ENCODE results near the gene CSNK1D.
"Not testable (repeated sequence)": the region's sequence is repeated elsewhere in the genome, so short reads cannot be mapped to it uniquely, and the experiment has no call there.

Gene CSNK1D

DNA sequence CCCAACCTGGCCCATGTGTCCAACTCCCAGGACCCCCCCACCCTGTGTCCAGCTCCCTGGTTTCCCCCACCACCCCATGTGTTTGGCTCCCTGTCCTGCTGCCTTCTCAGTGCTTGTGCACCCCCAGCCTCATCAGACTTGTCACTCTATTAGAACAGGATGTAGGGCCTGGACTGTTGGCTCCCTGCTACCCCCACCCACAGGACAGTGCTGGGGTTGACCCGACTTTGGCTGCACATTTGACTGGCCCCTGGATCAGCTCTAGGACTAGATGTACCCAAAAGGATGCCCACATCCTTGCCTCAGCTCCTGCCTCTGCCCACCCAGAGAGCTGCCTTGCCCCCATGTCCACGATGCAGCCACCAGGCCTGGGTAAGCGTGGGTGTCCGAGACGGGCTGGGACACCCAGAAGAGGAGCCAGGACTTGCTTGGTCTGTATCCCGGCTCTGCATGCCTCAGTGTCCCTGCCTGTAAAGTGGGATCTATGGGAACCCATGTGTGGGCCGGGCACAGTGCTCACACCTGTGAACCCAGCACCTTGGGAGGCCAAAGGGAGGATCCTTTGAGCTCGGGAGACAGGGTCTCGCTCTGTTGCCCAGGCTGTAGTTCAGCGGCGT is 59.4 kb downstream of the CSNK1D start:
- DNase-seq, result no peak
- in situ Hi-C loops (cut with HindIII; ENCODE audit: low pct_ligation_motif_present, low pct_unique_long_range_greater_than_20kb, low sequenced_read_pairs), result no loop called here

DNA sequence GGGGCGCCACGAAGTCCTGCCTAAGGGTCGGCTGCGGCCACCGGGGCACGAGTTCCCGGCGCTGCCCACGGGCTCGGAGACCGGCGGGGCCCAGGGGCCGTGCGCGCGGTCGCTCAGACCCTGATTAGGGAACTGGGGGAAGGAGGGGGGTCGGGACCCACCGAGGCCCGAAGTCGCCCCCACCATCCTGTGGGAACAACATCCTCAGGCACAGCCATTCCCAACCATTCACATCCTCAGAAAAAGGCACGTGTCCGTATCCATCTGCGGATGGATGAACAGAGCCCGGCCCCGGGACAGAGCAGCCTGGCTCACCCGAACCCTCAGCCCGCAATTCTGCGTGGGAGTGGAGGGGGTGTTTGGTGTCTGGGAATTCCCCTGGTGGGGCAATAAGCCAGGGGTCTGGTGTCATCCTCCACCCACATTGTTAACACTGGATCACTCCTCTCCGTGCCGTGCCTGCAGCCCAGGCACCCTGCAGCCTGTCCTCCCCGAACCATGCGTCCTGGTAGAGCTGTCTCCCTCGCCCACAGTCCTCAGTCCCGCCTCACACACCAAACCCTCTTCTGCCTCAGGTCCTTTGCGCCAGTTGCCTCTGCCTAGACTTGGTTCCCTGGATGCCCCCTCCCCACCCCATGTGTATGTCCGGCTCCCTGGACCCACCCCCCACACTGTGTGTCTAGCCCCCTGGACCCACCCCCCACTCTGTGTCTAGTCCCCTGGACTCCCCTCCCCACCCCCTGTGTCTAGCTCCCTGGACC is 60.1 kb downstream of the CSNK1D start:
- in situ Hi-C loops (cut with HindIII; ENCODE audit: low pct_ligation_motif_present, low pct_unique_long_range_greater_than_20kb, low sequenced_read_pairs), result no loop called here

DNA sequence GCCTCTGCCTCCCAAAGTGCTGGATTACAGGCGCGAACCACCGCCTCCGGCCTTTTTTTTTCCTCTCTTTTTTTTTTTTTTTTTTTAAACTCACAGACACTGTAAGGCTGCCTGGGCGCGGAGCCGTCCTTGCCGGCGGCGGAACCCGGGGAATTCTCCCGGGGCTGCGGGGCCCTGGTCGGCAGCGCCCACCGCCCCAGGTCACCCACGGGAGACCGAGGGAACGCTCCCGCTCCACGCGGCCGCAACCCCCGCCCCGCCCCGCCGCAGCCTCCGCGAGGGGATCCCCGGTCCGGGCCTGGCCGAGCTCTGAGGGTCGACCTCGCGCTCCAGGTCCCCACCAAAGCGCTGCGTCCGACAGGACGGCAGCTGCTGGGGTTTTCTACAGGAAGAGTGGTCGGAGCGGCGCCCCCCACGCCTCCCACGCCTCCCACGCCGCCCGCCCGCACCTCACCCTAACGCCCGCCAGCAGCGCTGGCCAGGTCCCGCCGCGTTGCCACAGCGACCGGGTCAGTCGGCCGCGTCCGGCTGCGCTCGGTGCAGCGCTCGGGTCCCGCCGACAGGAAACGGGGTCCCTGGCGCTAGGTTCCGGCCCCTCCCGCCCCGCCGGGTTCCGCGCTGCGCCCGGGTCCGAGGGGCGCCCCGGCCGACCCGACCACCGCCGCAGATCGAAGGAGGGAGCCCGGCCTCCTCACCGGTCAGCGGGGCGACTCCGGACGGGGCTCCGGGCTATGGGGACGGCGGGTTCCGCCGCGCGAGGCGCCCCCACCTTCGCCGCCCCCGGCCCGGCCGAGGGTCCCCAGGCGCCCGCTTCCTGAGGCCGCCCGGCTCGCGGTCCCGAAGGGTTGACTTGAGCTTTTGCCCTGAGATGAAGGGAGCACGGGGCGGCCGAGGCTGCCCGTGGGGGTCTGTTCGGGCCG is 60.9 kb downstream of the CSNK1D start, which contains the start of gene CCDC57:
TSS of gene CCDC57 (minus strand) at position 512 of the 920 bp plus-strand sequence. CDS start 10,898 bp downstream, outside the sequence.
- in situ Hi-C loops (cut with HindIII; ENCODE audit: low pct_ligation_motif_present, low pct_unique_long_range_greater_than_20kb, low sequenced_read_pairs), result no loop called here
- DNase-seq, result peak; percentile 89

More for the DNA sequence above, 60.1 kb downstream of the CSNK1D start:
- DNase-seq, result peak; percentile 75

DNA sequence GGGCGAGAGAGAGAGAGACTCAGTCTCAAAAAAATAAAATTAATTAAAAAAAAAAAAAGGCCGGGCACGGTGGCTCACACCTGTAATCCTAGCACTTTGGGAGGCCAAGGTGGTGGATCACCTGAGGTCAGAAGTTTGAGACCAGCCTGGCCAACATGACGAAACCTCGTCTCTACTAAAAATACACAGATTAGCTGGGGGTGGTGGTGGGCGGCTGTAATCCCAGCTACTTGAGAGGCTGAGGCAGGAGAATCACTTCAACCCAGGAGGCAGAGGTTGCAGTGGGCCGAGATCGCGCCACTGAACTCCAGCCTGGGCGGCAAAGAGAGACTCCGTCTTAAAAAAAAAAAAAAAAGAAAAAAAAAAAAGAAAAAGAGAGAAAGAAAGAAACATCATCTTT is 62.8 kb downstream of the CSNK1D start:
- DNase-seq; in situ Hi-C loops (cut with HindIII; ENCODE audit: low pct_ligation_motif_present, low pct_unique_long_range_greater_than_20kb, low sequenced_read_pairs): not testable (repeated sequence)

DNA sequence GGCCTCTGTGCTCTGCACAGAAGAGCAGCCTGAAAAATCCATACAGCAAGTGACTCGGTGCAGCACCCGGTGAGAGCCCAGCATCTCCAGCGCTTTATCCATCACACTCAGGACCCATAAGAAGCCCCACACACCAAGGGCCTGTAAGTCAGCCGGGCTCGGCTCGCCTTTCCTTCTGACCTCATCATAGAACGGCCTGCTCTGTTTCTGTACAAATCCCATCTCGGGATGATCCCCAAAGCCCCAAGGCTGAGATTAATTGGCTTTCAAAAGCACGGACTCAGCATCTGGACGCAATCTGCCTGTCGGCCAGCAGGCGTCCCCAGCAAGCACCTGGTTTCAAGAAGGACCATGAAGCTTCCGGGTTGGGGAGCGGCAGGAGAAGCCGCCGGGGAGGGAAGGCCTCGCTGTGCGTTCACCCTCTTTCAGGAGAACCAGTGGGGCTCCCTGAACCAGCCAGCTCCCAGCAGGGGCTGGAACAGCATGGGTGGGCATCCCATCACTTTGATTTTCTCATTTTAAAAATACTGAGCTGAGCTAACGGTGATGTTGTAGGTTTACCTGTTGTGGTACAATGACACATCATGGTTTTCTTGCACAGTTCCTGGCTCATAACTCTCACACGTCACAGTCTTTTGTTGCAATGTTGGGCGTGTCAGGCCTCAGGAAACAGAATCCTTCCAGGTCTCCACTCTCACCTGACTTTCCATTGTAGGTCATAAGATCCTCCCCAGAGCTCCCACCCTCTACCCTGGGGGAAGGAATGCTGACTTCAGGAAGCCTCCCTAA is 67.6 kb downstream of the CSNK1D start:
- DNase-seq, result peak; percentile 88
- in situ Hi-C loops (cut with HindIII; ENCODE audit: low pct_ligation_motif_present, low pct_unique_long_range_greater_than_20kb, low sequenced_read_pairs), result no loop called here

DNA sequence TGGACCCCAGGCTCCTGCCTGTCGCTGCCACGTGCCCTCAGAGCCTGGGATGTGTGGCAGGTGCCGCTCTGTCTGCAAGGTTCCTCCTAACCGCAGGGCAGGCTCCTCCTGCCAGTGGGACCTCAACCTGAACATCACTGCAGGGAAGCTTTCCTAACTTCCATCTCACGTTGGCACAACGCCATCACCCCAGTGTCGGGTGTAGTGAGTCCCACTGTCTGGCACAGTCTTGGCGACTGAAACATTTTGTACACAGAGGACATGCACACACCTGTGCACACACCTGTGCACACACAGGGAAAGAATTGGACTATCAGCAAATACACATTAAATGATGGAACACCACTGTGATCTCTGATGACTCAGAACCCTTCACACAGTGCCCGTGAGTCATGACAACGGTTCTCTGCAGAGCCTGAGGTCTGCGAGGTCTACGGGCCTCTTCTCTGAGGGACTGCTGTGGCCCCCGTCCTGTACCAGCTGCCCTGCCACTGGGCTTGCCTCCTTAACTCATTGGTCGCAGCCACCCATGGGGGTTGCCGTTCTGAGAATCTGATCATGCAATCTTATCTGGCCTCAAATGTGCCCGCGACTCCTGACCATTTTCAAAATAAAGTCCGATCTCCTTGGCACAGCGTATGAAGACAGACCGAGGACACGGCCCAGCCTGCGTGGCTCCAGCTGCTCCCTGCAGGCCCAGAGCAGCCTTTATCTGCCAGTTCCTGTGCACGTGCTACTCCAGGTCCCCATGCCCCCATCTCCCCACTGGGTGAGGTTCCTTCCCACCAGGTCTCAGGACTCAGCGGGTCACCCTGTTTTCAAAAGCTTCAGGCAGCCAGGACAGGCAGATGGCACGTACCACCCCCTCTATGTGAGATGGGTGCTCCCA is 68.4 kb downstream of the CSNK1D start:
- in situ Hi-C loops (cut with HindIII; ENCODE audit: low pct_ligation_motif_present, low pct_unique_long_range_greater_than_20kb, low sequenced_read_pairs), result no loop called here
- peak; percentile 88 for DNase-seq

DNA sequence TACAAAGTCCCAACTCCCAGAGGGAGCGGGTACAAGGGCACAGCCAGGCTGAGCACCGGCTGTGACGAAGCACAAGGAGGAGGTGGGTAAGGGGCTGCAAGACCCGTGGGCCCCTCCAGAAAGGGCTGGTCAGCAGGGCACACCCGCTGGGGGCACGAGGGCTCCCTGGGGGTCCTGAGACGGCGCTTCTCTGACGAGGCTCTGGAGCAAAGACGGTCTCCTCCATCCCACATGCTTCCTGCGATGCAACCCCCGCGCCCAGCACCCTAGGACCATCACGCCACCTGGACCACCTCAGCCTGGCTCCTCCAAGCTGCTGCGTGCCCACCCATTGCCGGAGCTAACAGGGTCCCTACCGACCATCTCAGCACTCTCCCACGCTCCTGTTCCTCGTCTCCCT is 69.6 kb downstream of the CSNK1D start:
- no peak for DNase-seq
- in situ Hi-C loops (cut with HindIII; ENCODE audit: low pct_ligation_motif_present, low pct_unique_long_range_greater_than_20kb, low sequenced_read_pairs), result no loop called here

DNA sequence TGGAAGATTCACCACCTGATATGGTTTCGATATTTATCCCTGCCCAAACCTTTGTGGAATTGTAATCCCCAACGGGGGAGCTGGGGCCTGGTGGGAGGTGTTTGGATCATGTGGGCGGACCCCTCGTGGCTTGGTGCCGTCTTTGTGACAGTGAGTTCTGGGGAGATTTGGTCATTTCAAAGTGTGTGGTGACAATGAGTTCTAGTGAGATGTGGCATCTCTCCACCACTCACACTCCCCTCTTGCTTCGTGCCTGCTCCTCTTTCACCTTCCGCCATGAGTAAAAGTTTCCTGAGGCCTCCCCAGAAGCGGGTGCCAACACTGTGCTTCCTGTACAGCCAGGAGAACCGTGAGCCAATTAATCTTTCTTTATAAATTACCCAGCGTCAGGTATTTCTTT is 70.5 kb downstream of the CSNK1D start:
- in situ Hi-C loops (cut with HindIII; ENCODE audit: low pct_ligation_motif_present, low pct_unique_long_range_greater_than_20kb, low sequenced_read_pairs), result no loop called here

DNA sequence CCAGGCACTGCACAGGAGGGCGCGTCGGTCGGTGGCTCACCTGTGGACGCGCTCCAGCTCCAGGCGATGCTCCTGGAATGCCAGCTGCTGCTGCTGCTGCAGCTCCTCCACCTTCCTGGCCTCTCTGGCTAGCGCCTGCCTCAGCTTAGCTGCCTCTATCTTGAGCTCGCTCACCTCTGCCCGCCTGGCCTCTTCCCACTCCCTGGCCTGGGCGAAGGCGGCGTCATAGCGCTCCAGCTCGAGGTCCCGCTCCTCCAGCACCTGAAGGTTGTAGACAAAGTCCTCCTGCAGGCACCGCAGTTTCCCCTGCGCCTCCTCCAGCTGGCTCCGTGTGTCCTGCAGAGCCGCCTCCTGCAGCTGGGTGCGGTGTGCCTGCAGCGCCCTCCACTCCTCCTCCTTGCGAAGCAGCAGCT is 72.0 kb downstream of the CSNK1D start:
- in situ Hi-C loops (cut with HindIII; ENCODE audit: low pct_ligation_motif_present, low pct_unique_long_range_greater_than_20kb, low sequenced_read_pairs), result no loop called here
- DNase-seq, result no peak

More for the DNA sequence above, 70.5 kb downstream of the CSNK1D start:
- no peak for DNase-seq

DNA sequence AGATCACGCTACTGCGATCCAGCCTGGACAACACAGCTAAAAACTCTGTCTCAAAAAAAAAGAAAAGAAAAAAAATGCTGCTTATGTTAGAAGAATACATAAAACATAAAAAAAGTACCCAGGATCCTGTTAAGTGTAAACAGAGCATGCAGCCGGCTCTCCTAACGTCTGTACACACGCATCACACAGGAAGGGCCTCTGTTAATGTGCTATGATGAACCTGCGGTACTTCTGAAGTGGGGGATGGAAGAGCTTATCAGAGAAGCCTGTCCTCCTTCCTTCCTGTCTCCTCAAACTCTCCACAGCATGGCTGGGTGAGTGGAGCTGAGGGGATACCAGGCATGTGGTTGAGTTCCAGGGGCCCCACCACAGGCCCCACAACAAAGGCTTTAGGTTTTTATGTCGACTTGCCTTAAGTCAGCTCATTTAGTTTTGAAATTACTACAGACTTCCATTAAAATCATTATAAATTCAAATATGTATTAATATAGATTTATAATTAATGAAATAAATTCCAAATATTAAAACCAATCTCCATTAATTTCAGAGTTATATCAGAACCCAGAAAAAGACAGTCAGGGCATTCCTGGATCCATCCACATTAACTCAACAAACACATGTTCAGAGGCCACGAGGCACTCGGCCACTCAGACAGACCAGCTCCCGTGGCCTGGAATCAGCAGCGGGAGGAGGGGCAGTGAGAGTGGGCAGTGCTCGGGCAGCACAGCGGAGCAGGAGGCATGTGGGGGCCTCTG is 72.6 kb downstream of the CSNK1D start:
- in situ Hi-C loops (cut with HindIII; ENCODE audit: low pct_ligation_motif_present, low pct_unique_long_range_greater_than_20kb, low sequenced_read_pairs), result no loop called here
- no peak for DNase-seq

DNA sequence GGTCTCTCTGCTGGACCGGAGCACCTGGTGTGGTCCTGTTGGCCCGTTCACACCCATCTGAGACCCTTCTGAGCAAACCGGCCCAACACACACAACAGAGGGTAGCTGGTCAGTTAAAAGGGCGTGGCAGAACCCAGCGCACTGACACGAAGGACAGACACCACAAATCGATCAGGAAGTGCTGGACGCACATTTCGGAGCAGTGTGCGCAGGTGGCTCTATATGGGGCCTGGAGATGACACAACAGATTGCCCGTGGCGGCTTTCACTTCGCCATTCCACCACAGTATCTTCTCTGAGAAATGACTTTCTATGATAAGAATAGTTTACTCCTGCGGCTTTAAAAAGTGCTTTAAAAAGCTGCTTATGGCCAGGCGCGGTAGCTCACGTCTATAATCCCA is 73.4 kb downstream of the CSNK1D start:
- in situ Hi-C loops (cut with HindIII; ENCODE audit: low pct_ligation_motif_present, low pct_unique_long_range_greater_than_20kb, low sequenced_read_pairs), result no loop called here
- DNase-seq, result no peak

DNA sequence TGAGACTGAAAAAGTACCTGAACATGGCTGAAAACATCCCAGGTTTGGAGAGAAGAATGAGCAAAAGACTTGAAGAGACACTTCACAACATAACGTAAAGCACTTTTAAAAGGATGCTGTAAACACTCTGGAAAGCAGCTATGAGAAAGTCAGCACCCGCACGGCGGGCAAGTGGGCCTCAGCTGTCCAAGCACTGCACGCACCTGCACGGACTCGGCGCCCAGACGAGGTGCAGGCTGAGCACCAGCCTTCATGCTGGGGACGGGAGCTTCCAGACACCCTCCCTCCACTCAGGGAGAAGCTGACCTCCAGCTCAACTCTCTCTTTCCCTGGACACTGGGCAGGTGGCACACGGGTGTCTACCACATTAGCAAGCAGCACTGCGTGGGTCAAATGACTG is 74.0 kb downstream of the CSNK1D start:
- in situ Hi-C loops (cut with HindIII; ENCODE audit: low pct_ligation_motif_present, low pct_unique_long_range_greater_than_20kb, low sequenced_read_pairs), result no loop called here
- no peak for DNase-seq

DNA sequence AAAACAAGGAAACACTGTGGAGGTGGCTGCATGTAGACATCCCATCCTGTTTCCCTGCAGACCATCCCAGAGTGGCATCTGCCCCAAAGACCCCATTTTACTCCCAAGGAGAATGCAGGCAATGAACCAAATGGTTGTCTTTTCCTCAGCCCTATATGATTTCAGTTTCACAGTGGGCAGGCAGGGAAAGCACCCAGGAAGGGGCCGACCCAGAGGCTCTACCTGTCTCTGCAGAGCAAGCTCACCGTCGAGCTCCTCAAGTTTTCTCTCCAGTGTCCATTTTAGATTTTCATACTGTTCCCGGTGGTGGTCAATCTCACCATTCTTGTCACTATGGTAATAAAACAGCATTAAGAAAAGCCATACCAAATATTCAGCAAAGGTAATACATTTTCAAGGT is 75.4 kb downstream of the CSNK1D start:
- in situ Hi-C loops (cut with HindIII; ENCODE audit: low pct_ligation_motif_present, low pct_unique_long_range_greater_than_20kb, low sequenced_read_pairs), result no loop called here
- DNase-seq, result no peak

DNA sequence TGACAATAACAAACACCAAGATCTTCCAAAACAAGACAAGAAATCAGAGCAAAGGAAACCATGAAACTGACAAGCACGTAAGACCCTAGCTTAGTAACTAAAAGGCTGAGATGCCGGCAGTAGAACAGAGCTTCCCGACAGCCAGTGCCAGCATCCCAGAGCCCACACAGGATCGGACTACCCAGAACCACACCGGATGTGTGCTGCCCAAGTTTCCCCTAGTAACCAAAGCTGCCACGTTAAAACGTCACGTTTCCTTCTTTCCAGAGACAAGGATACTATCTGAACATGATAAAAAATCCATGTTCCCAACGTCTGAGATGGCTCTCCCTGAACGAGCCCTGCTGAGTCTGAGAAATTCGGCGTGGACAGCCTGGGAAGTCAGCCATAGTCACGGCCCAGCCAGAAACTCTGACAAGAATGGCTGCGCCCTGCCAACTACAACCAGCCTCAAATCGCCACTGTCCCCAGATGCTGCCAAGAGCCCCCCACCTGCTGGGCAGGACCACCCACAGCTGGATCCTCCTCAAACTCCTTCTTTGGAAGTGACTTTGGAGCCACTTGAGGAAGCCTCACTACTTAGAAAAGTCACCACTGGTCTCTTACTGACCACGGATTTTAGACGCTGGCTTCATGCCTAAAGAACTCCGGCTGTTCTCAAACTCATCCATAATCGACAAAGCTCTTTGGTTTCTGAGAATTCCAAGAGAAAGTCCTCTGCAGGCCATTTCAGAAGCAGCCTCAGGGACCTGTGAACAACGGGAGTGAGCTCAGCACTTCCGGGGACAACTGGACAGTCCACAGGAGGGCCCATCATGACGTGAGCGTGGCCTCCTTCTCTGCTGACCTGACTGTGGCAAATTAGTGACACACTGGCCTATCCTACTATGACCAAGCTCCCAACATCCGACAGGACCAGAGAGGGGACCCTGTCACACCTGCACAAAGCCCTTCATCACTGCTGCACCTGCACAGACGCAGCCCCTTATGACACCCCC is 77.5 kb downstream of the CSNK1D start:
- in situ Hi-C loops (cut with HindIII; ENCODE audit: low pct_ligation_motif_present, low pct_unique_long_range_greater_than_20kb, low sequenced_read_pairs), result no loop called here

DNA sequence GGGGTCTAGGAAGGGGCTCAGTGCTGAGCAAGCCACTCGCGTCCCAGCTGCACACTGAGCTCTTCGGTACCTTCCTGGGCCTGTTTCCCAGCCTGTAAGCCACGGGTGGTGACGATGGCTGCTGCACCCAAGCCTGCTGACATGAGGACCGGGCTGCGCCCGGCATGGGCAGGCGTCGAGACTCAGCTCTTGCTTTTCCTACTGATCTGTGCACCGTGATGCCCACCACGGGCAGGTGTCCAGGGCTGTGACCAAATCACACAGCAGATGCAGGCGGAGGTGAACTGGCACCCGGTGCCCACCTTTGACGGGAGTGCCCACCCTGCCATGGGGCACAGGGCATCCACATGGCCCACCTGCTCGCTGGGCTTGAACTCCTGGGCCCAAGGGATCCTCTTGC is 78.7 kb downstream of the CSNK1D start:
- no peak for DNase-seq
- in situ Hi-C loops (cut with HindIII; ENCODE audit: low pct_ligation_motif_present, low pct_unique_long_range_greater_than_20kb, low sequenced_read_pairs), result no loop called here

More for the DNA sequence above, 77.5 kb downstream of the CSNK1D start:
- no peak for DNase-seq
